ENCODE measurements around the gene ATXN7L3. TPM values are rescaled to one million over a fixed set of nuclear protein-coding genes. Genes with fewer than 3 reads are reported as not detected.

ATXN7L3 gene
- polyA plus RNA-seq, 1 experiment, result 51.6 TPM

- Histone ChIP-seq H3K27ac (ENCODE audit: low read depth, low read length) (peak overlapping the region; percentile 78), H3K9me3 (ENCODE audit: control insufficient read depth, insufficient read depth, low read length) (no peaks in the 10 kb centered on the region), H3K27me3 (ENCODE audit: control insufficient read depth, insufficient read depth, low read length) (no peaks in the 10 kb centered on the region), H3K4me3 (ENCODE audit: low read depth, low read length) (peak overlapping the region; percentile 78)
- CTCF ChIA-PET, result interaction anchor here (1.0 to 1.1 kb wide), 2 partner anchors 12 to 147 kb away, joined by 5 to 6 read pairs; no protein-coding TSS in a partner anchor
- TF ChIP-seq CTCF (IDR thresholded peaks at IDR 0.05; ENCODE audit: low read depth, low read length), result peak; percentile 21; the same call in 1 of the 2 replicates
- DNase-seq (ENCODE audit: low read depth, low spot score), result no peak
- POLR2A ChIA-PET, result interaction anchor here (2.2 to 2.8 kb wide), 3 partner anchors 8 to 12 kb away, joined by 9 to 18 read pairs (median 14); partner anchors contain the start of gene TMUB2
Measured at GRCh38 chr17:44197980-44198720, 1.5 kb downstream of the ATXN7L3 start.

GRCh38 chr17:44197107-44197506, 2.6 kb downstream of the ATXN7L3 start:
- DNase-seq (ENCODE audit: low read depth, low spot score), result no peak
- Histone ChIP-seq H3K27me3 (ENCODE audit: control insufficient read depth, insufficient read depth, low read length) (no peaks in the 10 kb centered on the region), H3K9me3 (ENCODE audit: control insufficient read depth, insufficient read depth, low read length) (no peaks in the 10 kb centered on the region), H3K27ac (ENCODE audit: low read depth, low read length) (no peak overlapping the region), H3K4me3 (ENCODE audit: low read depth, low read length) (no peak overlapping the region)
- ChIA-PET POLR2A (interaction anchor here (2.8 kb wide), 1 partner anchor 11 kb away, joined by 14 read pairs; the partner anchor contains the start of gene TMUB2), CTCF (no interaction called here)
- no peak for TF ChIP-seq CTCF (IDR thresholded peaks at IDR 0.05; ENCODE audit: low read depth, low read length)

GRCh38 chr17:44193326-44194084, 6.2 kb downstream of the ATXN7L3 start:
- Histone ChIP-seq H3K27ac (ENCODE audit: low read depth, low read length) (peak overlapping the region; percentile 70), H3K9me3 (ENCODE audit: control insufficient read depth, insufficient read depth, low read length) (no peaks in the 10 kb centered on the region), H3K4me3 (ENCODE audit: low read depth, low read length) (no peak overlapping the region), H3K27me3 (ENCODE audit: control insufficient read depth, insufficient read depth, low read length) (no peaks in the 10 kb centered on the region)
- CTCF ChIA-PET, result interaction anchor here (0.6 kb wide), 1 partner anchor 137 kb away, joined by 6 read pairs; no protein-coding TSS in a partner anchor
- no peak for DNase-seq (ENCODE audit: low read depth, low spot score)
- TF ChIP-seq CTCF (IDR thresholded peaks at IDR 0.05; ENCODE audit: low read depth, low read length), result no peak
- POLR2A ChIA-PET, result interaction anchor here (0.8 kb wide), 1 partner anchor 15 kb away, joined by 4 read pairs; no protein-coding TSS in a partner anchor

- Histone ChIP-seq H3K4me3 (ENCODE audit: low read depth, low read length) (no peak overlapping the region), H3K27me3 (ENCODE audit: control insufficient read depth, insufficient read depth, low read length) (no peaks in the 10 kb centered on the region), H3K9me3 (ENCODE audit: control insufficient read depth, insufficient read depth, low read length) (no peaks in the 10 kb centered on the region), H3K27ac (ENCODE audit: low read depth, low read length) (no peak overlapping the region)
- no peak for TF ChIP-seq CTCF (IDR thresholded peaks at IDR 0.05; ENCODE audit: low read depth, low read length)
- ChIA-PET CTCF (interaction anchor here (0.6 kb wide), 1 partner anchor 138 kb away, joined by 6 read pairs; no protein-coding TSS in a partner anchor), POLR2A (interaction anchor here (1.0 kb wide), 1 partner anchor 18 kb away, joined by 4 read pairs; no protein-coding TSS in a partner anchor)
- DNase-seq (ENCODE audit: low read depth, low spot score), result no peak
Measured at GRCh38 chr17:44192750-44193149, 6.9 kb downstream of the ATXN7L3 start.

Measured in AG04450 (cell line).